SK-N-SH (cell line): Measurements from ENCODE around the gene KIFAP3. TPM values are rescaled to one million over a fixed set of nuclear protein-coding genes. Genes with fewer than 3 reads are reported as not detected.
A peak's percentile ranks its signal among the peaks of the same experiment; 100 is the strongest.
"Not testable (repeated sequence)": the region's sequence is repeated elsewhere in the genome, so short reads cannot be mapped to it uniquely, and the experiment has no call there.

Experiments used
- CTCF ChIA-PET: fragments of 300-600, 350-600 bp; formaldehyde crosslinking; extraction: SDS; loops from one replicate; lab custom pipeline; 2021; lab: Yijun Ruan, JAX
- POLR2A ChIA-PET: fragments of 350-600 bp; sonication (Branson Sonifier 250); formaldehyde crosslinking; extraction: SDS; loops from one replicate; lab custom pipeline; 2020; ENCODE audit warnings: antibody characterized with exemption, inconsistent platforms; lab: Yijun Ruan, JAX
- DNase-seq: peaks from one replicate; pipeline ENCODE4 v3.0.0; 2012
- H2AFZ ChIP-seq: fragments of 200-600 bp; sonication (generic); 2 replicates; pipeline ENCODE4 v1.8.1; 2016; ENCODE audit warnings: antibody characterized with exemption, mild to moderate bottlenecking, low read depth
- H3F3A ChIP-seq: fragments of 200-600 bp; sonication (generic); replicated peaks from 2 replicates; pipeline ENCODE3; 2016; ENCODE audit warnings: antibody characterized with exemption, mild to moderate bottlenecking; ENCODE audit not compliant: insufficient read depth
- H3K27ac ChIP-seq, 2 experiments: fragments of 200-500 bp in 1 of 2; fragments of 200-600 bp in 1 of 2; sonication (Bioruptor generic) in 1 of 2; sonication (generic), shearing (Covaris generic) in 1 of 2; 2 replicates each; pipeline versions ENCODE4 v1.5.1 to v1.6.1; 2014 to 2016; ENCODE audit warnings: low read depth in 2 of 2, inconsistent platforms in 1 of 2, low read length in 1 of 2, mild to moderate bottlenecking in 1 of 2, mixed read lengths in 1 of 2
- H3K27me3 ChIP-seq: fragments of 200-600 bp; sonication (generic), shearing (Covaris generic); 2 replicates; pipeline ENCODE4 v1.6.1; 2016; ENCODE audit warnings: mixed run types; ENCODE audit not compliant: insufficient read depth
- H3K36me3 ChIP-seq, 2 experiments: fragments of 200-500 bp in 1 of 2; fragments of 200-600 bp in 1 of 2; sonication (Bioruptor generic) in 1 of 2; sonication (generic) in 1 of 2; replicated peaks in 1 of 2; 2 replicates each; pipeline versions ENCODE3 to v1.5.1; 2014 to 2016; ENCODE audit warnings: low read length in 1 of 2, mild to moderate bottlenecking in 1 of 2; ENCODE audit not compliant: insufficient read depth in 2 of 2, control insufficient read depth in 1 of 2
- H3K4me1 ChIP-seq, 2 experiments: fragments of 200-500 bp in 1 of 2; fragments of 200-600 bp in 1 of 2; sonication (Bioruptor generic) in 1 of 2; sonication (generic), shearing (Covaris generic) in 1 of 2; 2 replicates each; pipeline versions ENCODE4 v1.5.1 to v1.6.1; 2014 to 2016; ENCODE audit warnings: low read depth in 1 of 2, low read length in 1 of 2, mixed run types in 1 of 2; ENCODE audit not compliant: insufficient read depth in 2 of 2, control insufficient read depth in 1 of 2
- H3K4me2 ChIP-seq: fragments of 200-600 bp; sonication (generic), shearing (Covaris generic); 2 replicates; pipeline ENCODE4 v1.6.1; 2017; ENCODE audit warnings: mixed run types
- H3K4me3 ChIP-seq, 2 experiments: fragments of 200-500 bp in 1 of 2; fragments of 200-600 bp in 1 of 2; sonication (Bioruptor generic) in 1 of 2; sonication (generic), shearing (Covaris generic) in 1 of 2; 2 replicates each; pipeline versions ENCODE4 v1.5.1 to v1.8.1; 2014 to 2016; ENCODE audit warnings: low read depth in 2 of 2, inconsistent platforms in 1 of 2, low read length in 1 of 2, mild to moderate bottlenecking in 1 of 2, mixed read lengths in 1 of 2, moderate library complexity in 1 of 2
- H3K79me2 ChIP-seq: fragments of 200-600 bp; sonication (generic); 2 replicates; pipeline ENCODE4 v1.8.1; 2017; ENCODE audit warnings: mild to moderate bottlenecking; ENCODE audit not compliant: insufficient read depth
- H3K9ac ChIP-seq: fragments of 200-600 bp; sonication (generic); 2 replicates; pipeline ENCODE4 v1.6.1; 2017; ENCODE audit warnings: mixed run types
- H3K9me2 ChIP-seq: fragments of 200-600 bp; sonication (generic); 2 replicates; pipeline ENCODE4 v1.6.1; 2017; ENCODE audit warnings: mixed run types
- H3K9me3 ChIP-seq: fragments of 200-600 bp; sonication (generic); 2 replicates; pipeline ENCODE4 v1.6.1; 2017; ENCODE audit warnings: mixed run types, mild to moderate bottlenecking, moderate library complexity
- H4K20me1 ChIP-seq: fragments of 200-600 bp; sonication (generic); 2 replicates; pipeline ENCODE4 v1.6.1; 2017; ENCODE audit warnings: mild to moderate bottlenecking, mixed run types; ENCODE audit not compliant: insufficient read depth
- IRF3 ChIP-seq: fragments of 150-350 bp; IDR thresholded peaks from 2 replicates; pipeline ENCODE4 v1.6.1; 2016; ENCODE audit warnings: mild to moderate bottlenecking, low read depth, low read length
- MAX ChIP-seq: IDR thresholded peaks from 2 replicates; pipeline ENCODE4 v1.4.0; 2012; ENCODE audit warnings: low read depth
- MEF2A ChIP-seq: IDR thresholded peaks from 2 replicates; pipeline ENCODE4 v1.4.0; 2012; ENCODE audit warnings: low read depth, borderline replicate concordance
- NFIC ChIP-seq: IDR thresholded peaks from 2 replicates; pipeline ENCODE4 v1.4.0; 2012; ENCODE audit warnings: borderline replicate concordance
- REST ChIP-seq: IDR thresholded peaks from 2 replicates; pipeline ENCODE4 v1.6.1; 2012; ENCODE audit warnings: mild to moderate bottlenecking, low read depth, low read length, moderate library complexity
- USF2 ChIP-seq: fragments of 150-350 bp; IDR thresholded peaks from 2 replicates; pipeline ENCODE4 v1.6.1; 2017; ENCODE audit warnings: antibody characterized with exemption, low read length, low read depth, borderline replicate concordance
- YY1 ChIP-seq: IDR thresholded peaks from 2 replicates; pipeline ENCODE4 v1.4.0; 2012; ENCODE audit warnings: low read depth, mild to moderate bottlenecking
- WGBS: methylation state at CpG from one replicate; pipeline ENCODE4 v1.1.6; 2017; ENCODE audit warnings: low lambda C conversion rate; 5-methylcytosine and 5-hydroxymethylcytosine counted together
- polyA plus RNA-seq, 3 experiments: library from polyadenylated mRNA; depleted of rRNA; stranded (reverse); fragments of >200 nt; gene quantifications; 2 replicates each; pipeline ENCODE4 v1.2.3, GENCODE V29; 2012

The KIFAP3 gene
- polyA plus RNA-seq, 1 of the 3 experiments (the other 2 are of a cell fraction) = 10.7 TPM

- no peak overlapping the region for H3K9ac ChIP-seq
- no peaks in the 10 kb centered on the region for H3K27me3 ChIP-seq
- H3K9me2 ChIP-seq = no peaks in the 10 kb centered on the region
- no peaks in the 10 kb centered on the region for H3K9me3 ChIP-seq
- ChIA-PET CTCF (no interaction called here), POLR2A (no interaction called here)
- no peak overlapping the region for H2AFZ ChIP-seq
- no peak overlapping the region for H3K4me2 ChIP-seq
- no peak overlapping the region for H3K4me3 ChIP-seq
- H3K79me2 ChIP-seq = no peaks in the 10 kb centered on the region
- TF ChIP-seq USF2 (no peak), YY1 (no peak), NFIC (no peak), REST (peak; percentile 96), MEF2A (no peak)
- H3F3A ChIP-seq = no peaks in the 10 kb centered on the region
- H3K36me3 ChIP-seq = no peaks in the 10 kb centered on the region
- no peaks in the 10 kb centered on the region for H4K20me1 ChIP-seq
- DNase-seq = no peak
- no peaks in the 10 kb centered on the region for H3K4me1 ChIP-seq
- 16% methylated on average over 2 of the region's 2 CpGs for WGBS
- H3K27ac ChIP-seq = no peak overlapping the region
Observed at GRCh38 chr1:170114906-170115305, 40.4 kb upstream of the KIFAP3 start.

- H3K36me3 ChIP-seq, H3K9ac ChIP-seq, CTCF ChIA-PET, H3K4me1 ChIP-seq, H3K4me3 ChIP-seq, H3F3A ChIP-seq, H4K20me1 ChIP-seq, H3K79me2 ChIP-seq, H3K9me2 ChIP-seq, H3K27ac ChIP-seq, DNase-seq, H3K4me2 ChIP-seq, H3K27me3 ChIP-seq, H2AFZ ChIP-seq, H3K9me3 ChIP-seq, POLR2A ChIA-PET: not testable (repeated sequence)
- WGBS = 8% methylated on average over 7 of the region's 8 CpGs
Observed at GRCh38 chr1:170113140-170113539, 38.6 kb upstream of the KIFAP3 start.

- POLR2A ChIA-PET = no interaction called here
- H3K27ac ChIP-seq = peak overlapping the region in 1 of 2 experiments; percentile 60; a peak in 2 of 4 replicates
- TF ChIP-seq MAX = no peak
- TF ChIP-seq REST = no peak
- TF ChIP-seq IRF3 = no peak
- peaks cover 6 to 7% of the 10 kb centered on the region in 2 experiments; a peak in 3 of 4 replicates for H3K4me1 ChIP-seq
- CTCF ChIA-PET = no interaction called here
- H3K9me2 ChIP-seq = no peaks in the 10 kb centered on the region
- H3K9me3 ChIP-seq = no peaks in the 10 kb centered on the region
- no peaks in the 10 kb centered on the region for H3K79me2 ChIP-seq
- H4K20me1 ChIP-seq = no peaks in the 10 kb centered on the region
- no peaks in the 10 kb centered on the region for H3K27me3 ChIP-seq
- H3F3A ChIP-seq = no peaks in the 10 kb centered on the region
- H3K9ac ChIP-seq = no peak overlapping the region
- H3K4me2 ChIP-seq = no peak overlapping the region
- no peaks in the 10 kb centered on the region for H3K36me3 ChIP-seq
- no peak for DNase-seq
- H2AFZ ChIP-seq = no peak overlapping the region
- no peak overlapping the region for H3K4me3 ChIP-seq
- 29% methylated on average over 4 of the region's 4 CpGs for WGBS
Observed at GRCh38 chr1:170097449-170097948, 23.0 kb upstream of the KIFAP3 start.
